Central memory CD8-positive, alpha-beta T cell (primary cell): ENCODE measurements around the gene BPIFB6.

Experiments used
- ATAC-seq: fragments of 150-1000 bp; cut with Tn5 transposase; replicated peaks from 2 replicates; pipeline ENCODE4 v1.10.0; 2022; ENCODE audit warnings: mild to moderate bottlenecking, moderate FRiP score, moderate number of reproducible peaks; ENCODE audit not compliant: poor library complexity, severe bottlenecking; ENCODE audit errors: extremely low read depth
- DNase-seq, 2 donors: peaks; one replicate each; pipeline ENCODE4 v3.0.0; 2021; ENCODE audit warnings: low spot score in 2 of 2
- H3K27ac Mint-ChIP-seq: one replicate; pipeline ENCODE4 v1.8.0; 2022; ENCODE audit warnings: low read depth, mild to moderate bottlenecking, moderate library complexity, mixed read lengths
- H3K27me3 Mint-ChIP-seq: one replicate; pipeline ENCODE4 v1.8.0; 2022; ENCODE audit warnings: mixed read lengths
- H3K36me3 Mint-ChIP-seq: one replicate; pipeline ENCODE4 v1.8.0; 2022; ENCODE audit warnings: mild to moderate bottlenecking, moderate library complexity, mixed read lengths; ENCODE audit not compliant: insufficient read depth
- H3K4me1 Mint-ChIP-seq: one replicate; pipeline ENCODE4 v1.8.0; 2022; ENCODE audit warnings: mixed read lengths
- H3K4me3 Mint-ChIP-seq: one replicate; pipeline ENCODE4 v1.8.0; 2022; ENCODE audit warnings: mild to moderate bottlenecking, moderate library complexity, mixed read lengths
- H3K9me3 Mint-ChIP-seq: one replicate; pipeline ENCODE4 v1.8.0; 2022; ENCODE audit warnings: mixed read lengths

The BPIFB6 gene

GRCh38 chr20:33091147-33091546, 59.7 kb downstream of the BPIFB6 start:
- no peaks in the 10 kb centered on the region for H3K9me3 Mint-ChIP-seq
- no peaks in the 10 kb centered on the region for H3K27me3 Mint-ChIP-seq
- no peaks in the 10 kb centered on the region for H3K4me1 Mint-ChIP-seq
- no peak overlapping the region for H3K4me3 Mint-ChIP-seq
- no peak for DNase-seq
- no peak for ATAC-seq
- H3K36me3 Mint-ChIP-seq: no peaks in the 10 kb centered on the region
- no peak overlapping the region for H3K27ac Mint-ChIP-seq

GRCh38 chr20:33091693-33092092, 60.2 kb downstream of the BPIFB6 start:
- H3K4me3 Mint-ChIP-seq: no peak overlapping the region
- no peaks in the 10 kb centered on the region for H3K9me3 Mint-ChIP-seq
- ATAC-seq (no peak), DNase-seq (no peak)
- H3K27ac Mint-ChIP-seq: no peak overlapping the region
- no peaks in the 10 kb centered on the region for H3K4me1 Mint-ChIP-seq
- H3K27me3 Mint-ChIP-seq: no peaks in the 10 kb centered on the region
- H3K36me3 Mint-ChIP-seq: no peaks in the 10 kb centered on the region

- Mint-ChIP-seq H3K36me3 (no peaks in the 10 kb centered on the region), H3K9me3 (no peaks in the 10 kb centered on the region), H3K4me3 (no peak overlapping the region), H3K27ac (no peak overlapping the region), H3K27me3 (no peaks in the 10 kb centered on the region), H3K4me1 (no peaks in the 10 kb centered on the region)
- ATAC-seq: no peak
- no peak for DNase-seq
Observed at GRCh38 chr20:33092361-33092760, 60.9 kb downstream of the BPIFB6 start.

- Mint-ChIP-seq H3K9me3 (no peaks in the 10 kb centered on the region), H3K36me3 (no peaks in the 10 kb centered on the region), H3K27ac (no peak overlapping the region), H3K4me1 (no peaks in the 10 kb centered on the region), H3K4me3 (no peak overlapping the region), H3K27me3 (no peaks in the 10 kb centered on the region)
- DNase-seq (no peak), ATAC-seq (no peak)
Observed at GRCh38 chr20:33093074-33093473, 61.6 kb downstream of the BPIFB6 start.

- Mint-ChIP-seq H3K4me1 (no peaks in the 10 kb centered on the region), H3K27ac (no peak overlapping the region), H3K36me3 (no peaks in the 10 kb centered on the region)
Observed at GRCh38 chr20:33093582-33093981, 62.1 kb downstream of the BPIFB6 start.

More at GRCh38 chr20:33093582-33093981, 62.1 kb downstream of the BPIFB6 start:
- ATAC-seq (no peak), DNase-seq (no peak)
- H3K4me3 Mint-ChIP-seq: no peak overlapping the region
- no peaks in the 10 kb centered on the region for H3K9me3 Mint-ChIP-seq
- no peaks in the 10 kb centered on the region for H3K27me3 Mint-ChIP-seq
